HL-60 (cell line): ENCODE measurements around the gene TANC1.

Experiments
- DNase-seq, 2 experiments: peaks; one replicate each; pipeline ENCODE4 v3.0.0-alpha.2; 2010 to 2020; ENCODE audit warnings: low read depth in 1 of 2, low spot score in 1 of 2
- H3K27ac ChIP-seq: fragments of 250-450 bp; sonication (Bioruptor Pico); replicated peaks from 2 replicates; pipeline ENCODE4 v1.5.1; 2020; ENCODE audit warnings: mild to moderate bottlenecking, moderate library complexity
- H3K27me3 ChIP-seq: fragments of 250-450 bp; sonication (Bioruptor Pico); 2 replicates; pipeline ENCODE4 v1.5.1; 2021; ENCODE audit warnings: mild to moderate bottlenecking, moderate library complexity; ENCODE audit not compliant: insufficient read depth, poor library complexity, severe bottlenecking
- H3K4me3 ChIP-seq: replicated peaks from 2 replicates; pipeline ENCODE4 v1.5.1; 2011; ENCODE audit warnings: mild to moderate bottlenecking, control low read depth, low read length; ENCODE audit not compliant: insufficient read depth
- CTCF ChIP-seq: IDR thresholded peaks from one replicate; pipeline ENCODE4 v1.5.1; 2011; ENCODE audit warnings: low read length, control low read depth, inconsistent platforms; ENCODE audit not compliant: insufficient read depth
- GABPA ChIP-seq: IDR thresholded peaks from 2 replicates; pipeline ENCODE4 v1.6.1; 2012; ENCODE audit warnings: low read depth
- POLR2AphosphoS5 ChIP-seq: IDR thresholded peaks from 2 replicates; pipeline ENCODE4 v1.6.1; 2012; ENCODE audit warnings: low read depth
- REST ChIP-seq: IDR thresholded peaks from 2 replicates; pipeline ENCODE4 v1.6.1; 2012; ENCODE audit warnings: low read depth; ENCODE audit not compliant: insufficient replicate concordance
- SPI1 ChIP-seq: IDR thresholded peaks from 2 replicates; pipeline ENCODE4 v1.6.1; 2012; ENCODE audit warnings: low read depth, mild to moderate bottlenecking, borderline replicate concordance

TANC1 gene

GRCh38 chr2:159128191-159128590, 159.8 kb downstream of the TANC1 start:
- Histone ChIP-seq H3K4me3 (no peak overlapping the region), H3K27ac (no peak overlapping the region), H3K27me3 (no peaks in the 10 kb centered on the region)
- TF ChIP-seq GABPA, result no peak
- TF ChIP-seq POLR2AphosphoS5, result no peak
- no peak for TF ChIP-seq CTCF
- no peak for TF ChIP-seq REST
- no peak for TF ChIP-seq SPI1
- DNase-seq, result no peak

- Histone ChIP-seq H3K4me3 (no peak overlapping the region), H3K27me3 (no peaks in the 10 kb centered on the region), H3K27ac (no peak overlapping the region)
- DNase-seq, result no peak
- TF ChIP-seq CTCF (no peak), SPI1 (no peak), REST (no peak), GABPA (no peak), POLR2AphosphoS5 (no peak)
Observed at GRCh38 chr2:159129269-159129668, 160.8 kb downstream of the TANC1 start.

- DNase-seq, result no peak
- Histone ChIP-seq H3K27ac (no peak overlapping the region), H3K27me3 (no peaks in the 10 kb centered on the region), H3K4me3 (no peak overlapping the region)
- TF ChIP-seq REST, result no peak
- no peak for TF ChIP-seq SPI1
- TF ChIP-seq GABPA, result no peak
- TF ChIP-seq CTCF, result no peak
- TF ChIP-seq POLR2AphosphoS5, result no peak
Observed at GRCh38 chr2:159129824-159130223, 161.4 kb downstream of the TANC1 start.
